Muscle layer of duodenum (tissue), 2 donors: Measurements from ENCODE around the gene FAM120A.
"Not testable (repeated sequence)": the region's sequence is repeated elsewhere in the genome, so short reads cannot be mapped to it uniquely, and the experiment has no call there.

Source experiments
- H3K27ac ChIP-seq: one replicate; pipeline ENCODE4 v1.7.0; 2013; ENCODE audit warnings: mild to moderate bottlenecking, low read length
- H3K27me3 ChIP-seq: one replicate; pipeline ENCODE4 v1.7.0; 2013; ENCODE audit warnings: low read depth, mild to moderate bottlenecking, control low read depth, low read length
- H3K36me3 ChIP-seq, 2 donors: one replicate each; pipeline ENCODE4 v1.7.0; 2013; ENCODE audit warnings: low read length in 2 of 2, control low read depth in 1 of 2, mild to moderate bottlenecking in 1 of 2; ENCODE audit not compliant: insufficient read depth in 2 of 2, control insufficient read depth in 1 of 2
- H3K4me1 ChIP-seq, 2 donors: one replicate each; pipeline ENCODE4 v1.7.0; 2013; ENCODE audit warnings: low read length in 2 of 2, mild to moderate bottlenecking in 2 of 2, control low read depth in 1 of 2, moderate library complexity in 1 of 2; ENCODE audit not compliant: insufficient read depth in 2 of 2, control insufficient read depth in 1 of 2
- H3K4me3 ChIP-seq, 2 donors: one replicate each; pipeline ENCODE4 v1.7.0; 2013; ENCODE audit warnings: low read length in 2 of 2, low read depth in 1 of 2, mild to moderate bottlenecking in 1 of 2
- H3K9me3 ChIP-seq, 2 donors: one replicate each; pipeline ENCODE4 v1.7.0; 2013; ENCODE audit warnings: low read length in 2 of 2, control low read depth in 1 of 2, mild to moderate bottlenecking in 1 of 2; ENCODE audit not compliant: control insufficient read depth in 1 of 2
- donor health status: healthy.

Gene FAM120A

DNA sequence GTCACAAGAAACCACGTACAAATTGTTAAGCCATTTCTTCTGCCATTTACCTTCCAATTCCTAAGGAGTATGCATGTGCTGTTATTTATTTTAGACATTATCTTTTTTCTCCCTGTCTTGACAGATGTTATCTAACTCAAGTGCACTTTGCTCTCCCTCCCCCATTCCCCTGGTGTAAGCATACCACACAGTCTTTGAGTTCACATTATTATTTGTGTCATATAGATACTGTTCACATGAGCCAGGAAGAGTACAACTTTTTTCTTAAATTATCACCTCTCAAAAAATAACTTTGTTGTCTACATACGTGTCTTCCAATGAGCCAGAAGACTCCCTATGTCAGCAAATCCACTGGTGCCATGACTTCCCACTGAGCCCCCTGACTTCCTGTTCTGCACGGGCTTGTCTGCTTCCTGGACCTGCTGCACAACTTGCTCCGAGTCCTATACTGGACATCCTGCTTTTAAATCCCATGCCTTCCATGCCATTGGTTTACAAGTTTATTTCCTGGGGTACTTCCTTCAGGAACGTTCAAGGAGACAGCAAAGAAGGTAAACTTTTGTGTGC is 19.9 kb upstream of the FAM120A start:
- Histone ChIP-seq H3K27ac (no peak overlapping the region), H3K4me3 (no peak overlapping the region), H3K27me3 (no peaks in the 10 kb centered on the region), H3K9me3 (no peaks in the 10 kb centered on the region), H3K4me1 (no peaks in the 10 kb centered on the region), H3K36me3 (no peaks in the 10 kb centered on the region)

- Histone ChIP-seq H3K9me3 (no peaks in the 10 kb centered on the region), H3K36me3 (no peaks in the 10 kb centered on the region), H3K4me3 (no peak overlapping the region), H3K27me3 (no peaks in the 10 kb centered on the region), H3K27ac (no peak overlapping the region), H3K4me1 (no peaks in the 10 kb centered on the region)
Observed at GRCh38 chr9:93432964-93433363, 18.5 kb upstream of the FAM120A start.

DNA sequence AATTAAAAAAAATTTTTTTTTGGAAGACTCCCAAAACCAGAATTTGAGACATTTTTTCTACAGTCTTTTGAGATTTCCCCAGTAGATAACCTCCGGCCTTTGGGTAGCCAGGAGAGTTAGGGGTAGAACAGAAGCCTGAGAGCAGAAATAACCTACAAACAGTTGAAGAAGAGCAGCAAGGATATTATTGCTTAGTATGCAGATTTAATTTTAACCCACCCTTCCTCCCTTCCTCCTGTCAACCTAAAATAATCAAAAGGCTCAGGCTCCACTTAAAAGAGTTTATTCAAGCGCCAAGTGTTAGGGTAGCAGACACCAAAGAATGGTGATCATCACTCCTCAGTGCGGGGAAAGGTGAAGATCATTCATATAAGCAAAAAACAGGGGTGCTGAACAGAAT is 17.4 kb upstream of the FAM120A start:
- Histone ChIP-seq H3K4me1 (no peaks in the 10 kb centered on the region), H3K4me3 (no peak overlapping the region), H3K27ac (no peak overlapping the region), H3K27me3 (no peaks in the 10 kb centered on the region), H3K9me3 (no peaks in the 10 kb centered on the region), H3K36me3 (no peaks in the 10 kb centered on the region)

GRCh38 chr9:93435386-93435785 is 16.1 kb upstream of the FAM120A start:
- Histone ChIP-seq H3K4me1 (no peaks in the 10 kb centered on the region), H3K4me3 (no peak overlapping the region), H3K27ac (no peak overlapping the region), H3K9me3 (no peaks in the 10 kb centered on the region), H3K36me3 (no peaks in the 10 kb centered on the region), H3K27me3 (no peaks in the 10 kb centered on the region)

DNA sequence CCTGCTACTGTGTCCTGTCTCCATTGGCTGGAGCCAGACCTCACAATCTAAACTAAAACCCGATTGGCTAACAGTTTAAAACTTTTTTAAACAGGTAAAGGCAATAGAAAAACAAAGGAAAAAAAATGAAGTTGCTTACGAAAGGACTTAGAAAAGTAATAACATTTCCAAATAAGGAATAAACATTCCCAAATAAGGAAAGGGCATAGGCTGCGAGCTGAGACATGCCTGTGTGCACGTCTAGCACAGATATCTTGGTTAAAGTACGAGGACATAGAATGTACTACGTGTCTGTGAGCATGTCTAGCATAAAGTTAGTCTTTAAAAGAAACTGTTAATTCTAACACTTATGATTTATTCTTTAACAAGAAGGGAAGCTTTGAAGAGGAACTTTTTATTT is 15.3 kb upstream of the FAM120A start:
- H3K27ac ChIP-seq, result no peak overlapping the region
- H3K27me3 ChIP-seq, result no peaks in the 10 kb centered on the region
- no peak overlapping the region for H3K4me3 ChIP-seq
- no peaks in the 10 kb centered on the region for H3K9me3 ChIP-seq
- no peaks in the 10 kb centered on the region for H3K36me3 ChIP-seq
- H3K4me1 ChIP-seq, result no peaks in the 10 kb centered on the region

DNA sequence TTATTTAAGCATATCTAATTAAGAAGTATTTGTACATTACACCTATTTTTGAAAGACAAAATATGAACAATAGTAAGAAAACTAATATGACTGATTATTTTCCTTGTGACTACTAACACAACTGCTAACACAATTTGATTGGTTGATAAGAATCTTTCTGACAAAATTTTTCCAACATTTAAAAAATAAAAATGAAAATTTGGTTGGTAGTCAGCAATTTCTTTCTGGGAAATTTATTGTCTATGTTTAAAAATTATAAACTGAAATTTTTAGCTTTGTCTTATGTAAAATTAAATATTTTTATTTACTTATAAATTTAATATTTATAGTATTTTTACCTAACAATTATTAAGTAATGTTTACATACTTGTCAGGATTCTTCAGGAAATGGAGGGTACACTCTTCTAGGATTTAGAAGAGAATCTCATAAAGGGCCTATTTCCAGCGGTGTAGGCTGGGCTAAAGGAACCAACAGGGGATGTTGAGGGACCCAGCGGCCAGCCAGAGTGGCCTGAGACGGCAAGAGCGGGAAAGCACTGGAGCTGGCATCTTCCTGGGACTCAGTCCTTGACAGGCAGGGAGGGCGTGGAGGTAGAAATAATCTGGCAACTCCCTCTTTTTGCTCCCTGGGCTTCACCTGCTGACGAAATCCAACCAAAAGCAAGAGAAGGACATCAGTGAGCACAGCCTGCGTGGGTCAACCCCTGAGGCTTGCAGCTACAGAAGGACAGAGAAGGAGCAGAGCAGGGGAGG is 14.7 kb upstream of the FAM120A start:
- no peaks in the 10 kb centered on the region for H3K4me1 ChIP-seq
- H3K27ac ChIP-seq, result no peak overlapping the region
- H3K9me3 ChIP-seq, result no peaks in the 10 kb centered on the region
- no peaks in the 10 kb centered on the region for H3K36me3 ChIP-seq
- no peaks in the 10 kb centered on the region for H3K27me3 ChIP-seq
- no peak overlapping the region for H3K4me3 ChIP-seq

DNA sequence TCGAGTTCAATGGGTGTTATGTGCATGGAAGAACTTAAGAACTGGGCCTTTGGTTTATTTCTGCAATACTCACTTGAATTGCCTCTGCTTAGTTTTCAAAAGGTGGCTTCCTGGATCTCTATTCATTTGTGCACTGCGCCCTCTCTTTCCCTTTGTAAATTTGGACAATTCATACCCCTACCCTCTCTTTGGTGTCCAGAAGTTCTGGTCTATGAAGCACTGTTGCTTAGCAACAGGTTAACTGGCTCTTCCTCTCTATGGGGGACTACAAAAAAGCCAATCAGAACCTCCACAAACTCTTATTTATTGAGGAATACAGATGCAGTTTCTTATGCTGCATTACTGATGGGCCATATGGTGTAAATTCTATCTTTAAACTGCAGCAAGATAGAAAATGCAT is 13.5 kb upstream of the FAM120A start:
- Histone ChIP-seq H3K36me3 (no peaks in the 10 kb centered on the region), H3K27ac (no peak overlapping the region), H3K4me3 (no peak overlapping the region), H3K4me1 (no peaks in the 10 kb centered on the region), H3K27me3 (no peaks in the 10 kb centered on the region), H3K9me3 (no peaks in the 10 kb centered on the region)

DNA sequence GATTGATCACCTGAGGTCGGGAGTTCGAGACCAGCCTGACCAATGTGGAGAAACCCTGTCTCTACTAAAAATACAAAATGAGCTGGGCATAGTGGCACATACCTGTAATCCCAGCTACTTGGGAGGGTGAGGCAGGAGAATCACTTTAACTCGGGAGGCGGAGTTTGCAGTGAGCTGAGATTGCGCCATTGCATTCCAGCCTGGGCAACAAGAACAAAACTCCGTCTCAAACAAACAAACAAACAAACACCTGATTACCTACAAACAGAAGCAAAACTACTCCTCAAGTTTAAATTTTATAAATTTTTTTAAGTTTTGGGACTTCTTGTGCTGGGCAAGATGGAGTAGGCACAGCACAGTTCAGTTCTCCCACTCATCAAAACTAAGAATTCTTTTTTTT is 12.2 kb upstream of the FAM120A start:
- not testable (repeated sequence) for H3K36me3 ChIP-seq, H3K27me3 ChIP-seq, H3K4me3 ChIP-seq, H3K27ac ChIP-seq, H3K9me3 ChIP-seq, H3K4me1 ChIP-seq

GRCh38 chr9:93440896-93441580 is 10.4 kb upstream of the FAM120A start:
- Histone ChIP-seq H3K4me1 (no peaks in the 10 kb centered on the region), H3K36me3 (peaks cover 3 to 4% of the 10 kb centered on the region in 2 donors), H3K4me3 (no peak overlapping the region), H3K27ac (no peak overlapping the region), H3K9me3 (no peaks in the 10 kb centered on the region), H3K27me3 (no peaks in the 10 kb centered on the region)

GRCh38 chr9:93446073-93446472 is 5.4 kb upstream of the FAM120A start:
- H3K9me3 ChIP-seq, result no peaks in the 10 kb centered on the region
- no peak overlapping the region for H3K27ac ChIP-seq
- H3K4me1 ChIP-seq, result peaks cover 0 to 15% of the 10 kb centered on the region in 2 donors
- H3K36me3 ChIP-seq, result peaks cover 24 to 25% of the 10 kb centered on the region in 2 donors
- H3K4me3 ChIP-seq, result no peak overlapping the region
- no peaks in the 10 kb centered on the region for H3K27me3 ChIP-seq

- H3K27ac ChIP-seq, result no peak overlapping the region
- H3K4me3 ChIP-seq, result no peak overlapping the region
- no peaks in the 10 kb centered on the region for H3K27me3 ChIP-seq
- peaks cover 24 to 25% of the 10 kb centered on the region in 2 donors for H3K36me3 ChIP-seq
- peaks cover 0 to 15% of the 10 kb centered on the region in 2 donors for H3K4me1 ChIP-seq
- H3K9me3 ChIP-seq, result no peaks in the 10 kb centered on the region
Observed at GRCh38 chr9:93447655-93448054, 3.8 kb upstream of the FAM120A start.
